GM19328 (cell line): ENCODE results near the gene DCAF17.
"Not testable (repeated sequence)": the region's sequence is repeated elsewhere in the genome, so short reads cannot be mapped to it uniquely, and the experiment has no call there.

Experiments
- ATAC-seq: cut with Tn5 transposase; IDR thresholded peaks from one replicate; pipeline ENCODE4 v1.9.1; 2021; ENCODE audit warnings: mild to moderate bottlenecking, moderate library complexity; ENCODE audit not compliant: unreplicated experiment

DCAF17 gene

DNA sequence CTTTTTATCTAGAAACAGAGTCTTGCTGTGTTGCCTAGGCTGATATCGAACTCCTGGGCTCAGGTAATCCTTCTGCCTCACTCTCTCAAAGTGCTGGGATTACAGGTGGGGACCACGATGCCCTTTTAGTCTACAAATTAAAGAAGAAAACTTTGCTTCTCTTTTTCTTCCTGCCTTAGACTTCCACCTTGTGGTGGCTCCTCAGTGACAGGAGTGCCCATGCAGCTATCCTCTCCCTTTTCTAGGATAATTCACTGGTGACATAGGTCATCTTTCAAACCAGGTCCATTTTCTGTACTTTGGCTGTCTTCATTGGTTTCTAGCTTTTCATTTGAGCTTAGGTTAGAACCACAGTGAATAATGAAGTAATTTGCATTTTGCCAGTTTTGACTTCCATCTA, 13.6 kb downstream of the DCAF17 start:
- no peak for ATAC-seq

DNA sequence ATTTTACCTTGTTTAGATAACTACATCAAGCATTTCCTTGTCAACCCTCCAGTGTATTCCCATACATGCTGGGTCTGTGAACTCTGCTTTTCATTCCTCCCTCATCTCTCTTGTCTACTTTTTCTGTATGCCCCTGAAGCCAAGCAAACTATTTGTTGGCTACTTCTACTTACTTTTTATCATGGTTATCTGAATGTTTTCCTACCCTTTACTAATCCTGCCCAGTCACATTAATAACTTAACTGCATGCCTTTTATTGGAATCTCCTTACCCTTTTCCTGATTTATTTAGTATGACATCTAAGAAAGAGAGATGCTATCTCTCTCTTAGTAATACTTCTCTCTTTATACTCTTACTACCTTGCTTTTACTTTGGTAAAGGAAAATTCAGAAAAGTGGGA, 17.0 kb downstream of the DCAF17 start:
- ATAC-seq, result no peak

DNA sequence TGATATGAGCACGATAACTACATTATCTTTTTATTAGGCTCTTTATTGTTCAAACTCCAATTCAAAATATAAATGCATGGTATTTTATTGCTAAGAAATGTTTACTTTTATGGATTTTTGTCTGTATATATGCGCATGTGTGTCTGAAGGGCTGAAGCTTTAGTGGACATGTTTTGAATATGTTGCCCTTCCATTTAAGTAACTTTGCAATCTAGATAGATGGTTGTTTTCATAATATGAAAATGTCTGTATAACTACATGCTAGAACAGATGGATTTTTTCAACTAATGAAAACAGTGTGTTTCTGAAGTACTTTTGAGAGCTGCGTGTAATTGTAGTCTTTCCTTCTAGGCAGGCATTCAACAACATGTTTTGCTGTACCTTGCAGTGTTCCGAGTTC, 18.7 kb downstream of the DCAF17 start:
- no peak for ATAC-seq

DNA sequence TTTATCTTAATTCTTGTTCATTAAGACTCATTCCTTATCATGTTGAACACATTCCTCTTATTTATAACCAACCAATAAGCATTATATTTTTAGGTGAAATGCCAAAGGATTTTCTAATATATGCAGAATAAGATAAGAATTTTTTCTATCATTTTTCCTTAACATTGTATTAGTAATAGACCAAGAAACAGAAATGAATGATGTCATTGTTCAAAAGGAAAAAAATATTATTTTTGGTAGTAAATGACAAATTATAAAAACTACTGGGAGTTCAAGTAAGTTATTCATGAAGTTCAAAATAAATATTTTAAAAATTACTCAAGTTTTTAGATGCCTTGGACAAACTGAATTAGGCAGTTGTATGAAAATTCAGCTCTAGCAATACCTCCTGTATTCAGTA, 25.5 kb downstream of the DCAF17 start:
- no peak for ATAC-seq

DNA sequence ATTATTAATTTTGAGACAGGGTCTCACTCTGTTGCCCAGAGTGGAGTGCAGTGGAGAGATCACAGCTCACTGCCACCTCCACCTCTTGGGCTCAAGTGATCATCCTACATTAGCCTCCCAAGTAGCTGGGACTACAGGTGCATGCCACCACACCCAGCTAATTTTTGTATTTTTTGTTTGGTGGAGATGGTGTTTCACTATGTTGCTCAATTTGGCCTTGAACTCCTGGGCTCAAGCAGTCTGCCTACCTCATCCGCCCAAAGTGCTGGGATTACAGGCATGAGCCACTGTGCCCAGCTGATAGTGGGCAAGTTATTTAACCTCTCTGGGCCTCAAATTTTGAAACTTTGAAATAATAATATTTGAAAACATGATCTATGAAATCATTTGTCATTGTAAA, 26.5 kb downstream of the DCAF17 start:
- no peak for ATAC-seq

DNA sequence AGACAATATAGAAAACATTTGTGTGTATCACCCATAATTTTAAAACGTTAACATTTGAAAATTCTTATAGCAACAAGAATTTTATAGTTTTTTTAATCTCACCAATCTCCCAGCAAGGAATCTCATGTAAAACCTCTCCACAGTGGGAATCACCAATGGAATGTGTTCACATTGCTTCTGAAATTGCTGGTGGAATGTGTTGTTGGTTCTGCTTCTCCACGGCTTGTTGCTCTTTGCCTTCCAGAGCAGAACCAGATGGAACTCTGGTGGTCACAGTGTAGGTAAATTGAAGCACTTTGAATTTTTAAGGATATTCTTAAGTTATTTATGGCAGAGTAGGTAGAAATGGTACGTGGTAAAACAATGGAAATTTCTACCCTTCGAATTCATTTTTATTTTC, 35.1 kb downstream of the DCAF17 start:
- no peak for ATAC-seq

DNA sequence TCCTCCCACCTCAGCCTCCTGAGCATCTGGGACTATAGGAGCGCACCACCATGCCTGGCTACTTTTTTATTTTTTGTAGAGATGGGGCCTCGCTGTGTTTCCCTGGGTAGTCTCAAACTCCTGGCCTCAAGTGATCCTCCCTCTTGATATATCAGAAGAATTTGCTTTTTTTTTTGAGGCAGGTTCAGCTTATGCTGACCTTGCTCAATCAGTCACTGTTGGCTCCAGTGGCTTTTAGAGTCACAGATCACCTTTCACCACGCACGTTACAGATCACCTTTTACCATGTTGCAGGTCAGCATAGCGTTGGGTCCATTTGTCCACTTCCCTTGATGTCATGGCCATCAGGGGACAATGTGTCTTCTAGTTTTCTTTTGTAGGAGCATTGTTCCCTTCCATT, 36.1 kb downstream of the DCAF17 start:
- ATAC-seq, result no peak

DNA sequence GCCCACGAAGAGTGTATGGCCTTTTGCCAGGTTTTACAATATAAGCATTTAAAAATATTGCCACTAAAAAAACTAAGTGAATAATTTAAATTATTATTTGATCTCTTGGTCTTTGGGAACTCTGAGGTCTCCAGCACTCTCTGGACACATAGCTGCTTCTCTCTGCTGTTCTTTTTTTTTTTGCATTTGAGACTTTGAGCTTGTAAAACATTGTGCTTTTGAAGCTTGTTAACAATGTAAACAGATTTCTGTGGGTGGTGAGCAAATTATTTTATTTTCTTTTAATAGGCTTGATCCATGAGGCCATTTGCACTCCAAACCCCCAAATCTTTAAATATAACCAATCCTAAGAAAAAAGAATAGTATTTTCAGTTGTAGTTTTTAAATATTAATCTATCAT, 42.0 kb downstream of the DCAF17 start:
- no peak for ATAC-seq

DNA sequence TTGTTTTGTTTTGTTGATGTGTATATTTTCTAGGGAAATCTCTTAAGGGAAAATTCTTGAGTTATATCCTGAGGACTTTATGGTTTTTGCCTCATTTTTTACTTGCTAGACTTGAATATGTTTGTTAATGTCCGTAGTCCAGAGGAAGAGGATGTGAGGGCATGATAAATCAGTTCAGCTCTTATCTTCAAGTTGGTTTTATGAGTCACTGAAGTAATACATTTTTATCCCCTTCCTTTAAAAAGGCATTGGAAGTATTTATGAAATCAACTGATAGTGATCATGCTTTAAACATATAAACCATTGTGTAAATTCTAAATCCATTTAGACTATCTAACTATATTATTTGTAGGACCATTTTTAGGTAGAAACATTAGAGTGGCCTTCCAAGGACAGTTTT, 44.3 kb downstream of the DCAF17 start:
- ATAC-seq, result no peak

DNA sequence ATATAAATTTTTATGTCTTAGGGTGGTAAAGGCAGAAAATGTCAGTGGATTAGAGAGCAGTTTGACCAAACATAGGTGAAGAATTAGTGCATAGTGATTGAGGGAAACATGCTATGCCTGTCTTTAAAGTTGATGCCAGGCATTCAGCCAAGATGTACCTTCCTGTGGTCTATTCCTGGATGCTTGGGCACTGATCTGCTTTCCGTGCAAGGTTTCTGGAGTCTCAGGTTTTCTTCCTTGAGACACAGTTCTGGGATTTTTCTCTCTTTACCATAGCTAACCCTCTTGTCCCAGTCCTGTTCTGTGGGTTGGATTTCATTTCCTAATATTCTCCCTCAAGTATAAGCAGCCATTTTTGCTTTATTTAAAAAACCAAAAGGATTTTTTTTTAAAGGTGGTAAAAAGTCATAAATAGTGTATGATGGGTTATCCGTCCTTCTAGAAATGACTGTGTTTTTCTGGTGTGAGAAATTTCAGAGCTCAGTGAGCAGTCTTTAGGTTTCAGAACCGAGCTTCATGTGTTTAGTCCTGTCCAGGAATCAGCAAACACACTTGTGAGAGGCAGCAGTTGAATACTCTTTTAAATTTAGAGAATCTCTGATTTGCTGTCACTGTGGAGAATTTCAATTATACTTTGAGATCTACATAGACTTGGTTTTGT, 45.3 kb downstream of the DCAF17 start:
- ATAC-seq, result no peak

DNA sequence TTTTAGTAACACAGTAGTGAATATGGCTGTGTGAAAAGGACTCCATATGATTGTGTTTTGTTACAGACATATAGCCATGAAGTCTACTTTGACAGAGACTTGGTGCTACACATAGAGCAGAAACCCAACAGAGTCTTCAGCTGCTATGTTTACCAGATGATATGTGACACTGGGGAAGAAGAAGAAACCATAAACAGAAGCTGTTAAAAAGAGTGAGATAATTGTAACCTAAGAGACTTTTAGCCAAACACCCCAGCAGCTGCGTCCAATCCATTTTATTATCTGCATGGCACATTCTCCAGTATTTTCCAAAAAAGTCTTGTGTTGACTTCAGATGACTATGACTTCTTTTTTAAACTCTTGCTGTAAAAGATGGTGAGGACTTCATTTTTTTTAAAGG, 46.9 kb downstream of the DCAF17 start:
- no peak for ATAC-seq

DNA sequence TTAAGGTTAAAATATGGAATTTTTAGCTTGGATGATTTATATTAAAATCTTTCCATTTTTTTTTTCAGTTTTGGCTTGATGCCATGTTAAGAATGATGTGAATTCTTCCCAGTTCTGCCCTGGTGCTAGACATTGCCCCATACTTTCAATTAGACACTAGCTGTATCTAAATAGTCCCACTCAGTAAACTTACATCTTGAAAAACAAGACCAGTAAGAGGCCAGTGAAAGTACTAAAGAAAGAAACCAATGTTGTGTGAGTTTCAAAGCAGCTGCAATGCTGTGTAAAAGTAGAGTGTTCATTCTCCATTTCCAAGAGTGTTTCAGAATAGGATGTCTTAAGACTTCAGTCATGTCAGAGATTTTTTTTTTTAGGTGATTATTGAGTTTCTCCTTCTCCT, 48.3 kb downstream of the DCAF17 start:
- no peak for ATAC-seq

DNA sequence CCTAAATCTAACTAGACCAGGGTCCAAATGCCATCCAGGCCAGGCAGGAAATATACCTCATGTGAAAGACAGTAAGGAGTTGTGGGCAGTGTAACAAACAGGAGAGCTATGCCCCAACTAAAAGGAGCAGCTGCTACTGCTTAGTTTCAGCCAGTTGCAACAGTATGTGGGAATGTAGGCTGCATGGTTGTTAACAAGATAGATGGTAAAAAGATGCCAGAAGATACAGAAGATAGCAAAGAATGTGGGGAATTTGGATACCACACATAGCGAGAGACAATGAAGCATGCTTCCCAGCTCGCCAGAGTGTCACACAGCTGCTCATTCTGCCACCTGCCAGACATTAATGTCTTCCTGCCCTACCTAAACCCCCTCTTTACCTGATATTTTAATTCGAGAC, 48.9 kb downstream of the DCAF17 start:
- ATAC-seq, result no peak

DNA sequence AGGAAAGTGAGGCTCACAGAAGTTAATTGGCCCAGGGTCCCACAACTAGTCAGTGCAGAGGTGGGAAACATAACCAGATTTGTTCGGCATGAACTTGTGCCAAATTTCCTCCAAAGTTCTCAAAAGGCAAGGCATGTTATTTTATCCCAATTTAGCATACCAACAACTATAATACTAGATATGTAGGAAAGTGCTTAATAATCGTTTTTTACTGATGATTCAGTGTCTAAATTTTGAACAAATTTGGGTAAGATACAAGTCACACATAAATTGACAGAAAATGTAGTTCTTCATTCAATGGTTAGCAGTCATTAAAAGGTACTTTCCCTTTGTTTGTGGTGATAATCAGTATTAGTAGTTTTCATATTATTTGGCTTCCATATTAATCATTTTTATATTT, 49.8 kb downstream of the DCAF17 start:
- ATAC-seq, result no peak

DNA sequence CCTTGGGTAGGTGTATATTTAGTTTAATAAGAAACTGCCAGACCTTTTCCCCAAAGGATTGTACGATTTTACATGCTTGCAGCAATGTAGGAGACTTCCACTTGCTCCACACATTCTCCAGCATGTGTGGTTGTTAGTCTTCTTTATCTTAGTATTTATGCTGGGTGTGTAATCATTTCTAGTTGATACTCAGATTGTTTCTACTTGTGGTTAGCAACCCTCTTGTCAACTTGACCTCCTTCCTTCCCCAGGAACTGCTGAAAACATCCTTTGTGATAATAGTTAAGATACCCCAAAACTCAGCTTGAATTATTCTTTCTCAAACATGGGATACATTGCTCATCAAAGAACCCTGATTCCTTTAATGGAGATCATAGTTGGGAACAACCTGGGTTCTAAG, 51.1 kb downstream of the DCAF17 start:
- ATAC-seq, result no peak

DNA sequence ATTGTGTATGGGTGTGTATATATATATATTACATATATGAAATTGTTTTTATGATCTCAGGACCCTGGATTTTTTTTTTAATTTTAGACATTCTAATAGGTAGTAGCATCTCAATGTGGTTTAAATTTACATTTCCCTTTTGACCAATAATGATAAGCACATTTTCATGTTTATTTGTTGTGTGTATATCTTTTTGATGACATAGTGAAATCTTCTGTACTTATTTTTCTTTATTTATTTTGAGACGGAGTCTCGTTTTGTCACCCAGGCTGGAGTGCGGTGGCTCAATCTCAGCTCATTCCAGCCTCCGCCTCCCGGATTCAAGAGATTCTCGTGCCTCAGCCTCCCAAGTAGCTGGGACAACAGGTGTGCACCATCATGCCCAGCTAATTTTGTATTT, 53.2 kb downstream of the DCAF17 start:
- no peak for ATAC-seq

DNA sequence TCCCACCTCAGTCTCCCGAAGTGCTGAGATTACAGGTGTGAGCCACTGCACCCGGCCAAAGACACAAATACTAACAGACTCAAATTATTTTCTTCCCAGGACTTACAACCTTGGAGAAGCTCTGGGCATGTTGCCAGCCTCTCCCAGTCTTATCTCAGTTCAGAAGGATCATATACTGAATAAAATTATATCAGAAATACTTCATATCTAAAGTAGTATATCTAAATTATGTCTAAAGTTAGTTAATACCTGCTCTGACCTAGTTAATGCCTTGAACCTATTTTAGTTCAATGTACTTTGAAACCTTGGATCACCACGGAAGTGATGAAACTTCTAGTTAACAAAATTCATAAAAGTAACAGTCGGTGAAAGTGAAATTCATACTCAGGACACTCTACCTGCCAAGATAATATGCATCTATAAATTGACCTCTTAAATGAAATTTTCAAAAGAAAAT, 53.8 kb downstream of the DCAF17 start:
- ATAC-seq, result no peak

DNA sequence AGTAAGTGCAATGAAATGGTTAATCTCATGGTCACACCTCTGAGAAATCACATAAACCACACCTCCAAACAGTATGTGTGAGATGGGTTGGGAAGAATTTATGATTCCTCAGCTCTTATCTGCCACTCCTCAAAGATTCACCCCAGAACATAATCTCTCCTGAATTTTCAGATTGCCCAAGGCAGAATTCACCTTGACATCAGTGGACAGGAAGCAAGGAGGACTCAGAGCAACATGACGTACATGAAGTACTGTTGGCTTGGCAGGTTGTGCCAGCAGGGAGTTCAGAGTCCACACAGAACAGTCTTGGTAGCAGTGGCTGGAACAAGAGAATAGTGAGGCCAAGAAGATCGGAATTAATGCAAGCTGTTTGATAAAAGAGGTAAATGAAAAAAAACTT, 56.6 kb downstream of the DCAF17 start:
- no peak for ATAC-seq

DNA sequence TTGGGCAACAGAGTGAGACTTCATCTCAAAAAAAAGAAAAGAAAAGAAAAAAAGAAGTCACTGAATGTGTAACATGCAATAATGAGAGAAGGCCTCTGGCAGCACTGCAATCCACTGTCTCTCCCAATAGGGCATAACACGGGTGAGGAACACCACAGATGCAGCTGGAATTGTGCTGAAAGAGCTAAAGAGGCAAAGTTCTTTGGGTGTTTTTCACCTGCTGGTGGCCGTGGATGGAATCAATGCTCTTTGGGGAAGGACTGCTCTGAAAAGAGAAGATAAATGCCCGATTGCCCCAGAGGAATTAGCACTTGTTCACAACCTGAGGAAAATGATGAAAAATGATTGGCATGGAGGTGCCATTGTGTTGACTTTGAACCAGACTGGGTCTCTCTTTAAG, 57.3 kb downstream of the DCAF17 start:
- no peak for ATAC-seq

DNA sequence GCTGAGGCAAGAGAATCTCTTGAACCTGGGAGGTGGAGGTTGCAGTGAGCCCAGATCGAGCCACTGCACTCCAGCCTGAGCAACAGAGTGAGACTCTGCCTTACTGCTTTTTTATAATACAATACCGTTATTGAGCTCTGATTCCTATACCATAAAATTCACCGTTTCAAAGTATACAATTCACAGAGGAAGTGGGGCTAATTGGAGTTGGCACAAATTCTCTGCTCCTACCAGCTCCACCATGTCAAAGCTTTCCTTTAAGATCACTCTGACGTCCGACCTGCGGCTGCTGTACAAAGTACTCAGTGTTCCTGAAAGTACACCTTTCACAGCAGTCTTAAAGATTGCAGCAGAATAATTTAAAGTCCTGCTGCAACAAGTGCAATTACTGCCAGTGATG, 58.6 kb downstream of the DCAF17 start:
- ATAC-seq, result no peak

DNA sequence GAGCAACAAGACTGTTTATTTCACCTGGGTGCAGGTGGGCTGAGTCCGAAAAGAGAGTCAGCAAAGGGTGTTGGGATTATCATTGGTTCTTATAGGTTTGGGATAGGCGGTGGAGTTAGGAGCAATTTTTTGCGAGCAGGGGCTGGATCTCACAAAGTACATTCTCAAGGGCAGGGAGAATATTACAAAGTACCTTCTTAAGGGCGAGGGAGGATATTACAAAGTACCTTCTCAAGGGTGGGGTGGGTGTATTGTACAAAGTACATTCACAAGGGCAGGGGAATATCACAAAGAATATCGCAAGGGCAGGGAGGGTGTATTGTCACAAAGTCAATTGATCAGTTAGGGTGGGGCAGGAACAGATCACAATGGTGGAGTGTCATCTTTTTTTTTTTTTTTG, 63.6 kb downstream of the DCAF17 start:
- ATAC-seq, result not testable (repeated sequence)

DNA sequence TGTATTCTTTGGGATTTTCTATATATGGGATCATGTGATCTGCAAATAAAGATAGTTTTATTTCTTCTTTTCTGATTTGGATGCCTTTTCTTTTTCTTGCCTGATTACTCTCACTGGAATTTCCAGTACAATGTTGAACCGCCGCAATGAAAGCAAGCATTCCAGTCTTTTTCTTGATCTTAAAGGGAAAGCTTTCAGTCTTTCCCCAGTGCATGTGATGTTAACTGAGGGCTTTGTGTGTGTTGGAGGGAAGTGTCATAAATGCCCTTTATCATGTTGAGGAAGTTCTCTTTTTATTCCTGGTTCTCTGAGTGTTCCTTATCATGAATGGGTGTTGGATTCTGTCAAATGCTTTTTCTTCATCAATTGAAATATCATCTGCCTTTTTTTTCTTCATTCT, 71.3 kb downstream of the DCAF17 start:
- ATAC-seq, result no peak

DNA sequence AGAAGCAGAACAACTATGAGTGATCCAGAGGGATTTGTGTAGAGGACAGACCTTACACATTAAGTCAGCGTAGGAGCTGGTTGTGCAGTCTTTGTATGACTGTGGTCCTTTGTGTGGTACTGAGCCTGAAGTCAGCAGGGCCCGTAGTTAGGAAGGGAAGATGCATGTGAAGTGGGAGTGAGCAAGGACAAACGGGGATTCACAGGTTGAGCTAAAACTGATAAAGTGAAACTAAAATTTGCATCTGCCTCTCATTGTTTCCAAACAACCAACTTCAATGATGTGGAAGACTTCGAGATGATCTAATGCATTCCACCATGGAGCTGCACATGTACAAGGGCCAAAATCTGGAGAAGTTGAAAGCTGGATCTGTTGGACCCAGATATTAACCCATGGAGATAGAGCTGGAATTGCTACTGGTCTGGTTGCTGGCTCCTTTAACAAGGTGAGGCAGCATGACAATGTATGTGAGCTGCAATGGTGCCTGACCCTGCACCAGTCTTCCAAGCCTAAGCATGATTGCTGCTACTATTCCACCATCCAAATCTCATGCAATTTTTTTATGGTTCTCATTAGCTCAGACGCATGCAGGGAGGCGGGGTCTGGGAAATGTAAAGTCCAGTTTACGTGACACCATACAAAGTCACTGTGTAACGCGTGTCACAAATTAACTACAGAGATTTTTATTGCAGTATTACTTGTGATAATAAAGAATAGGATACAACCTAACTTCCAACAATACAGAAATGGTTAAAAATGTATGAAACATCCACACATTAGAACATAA, 76.1 kb downstream of the DCAF17 start:
- ATAC-seq, result peak; percentile 72
